Ishikawa (cell line): ENCODE data around the gene DICER1.

Source experiments
- CEBPB ChIP-seq: IDR thresholded peaks from 2 replicates; pipeline ENCODE4 v1.6.1; 2012
- CREB1 ChIP-seq: IDR thresholded peaks from 2 replicates; pipeline ENCODE4 v1.6.1; 2012; ENCODE audit warnings: low read depth
- EP300 ChIP-seq: IDR thresholded peaks from 2 replicates; pipeline ENCODE4 v1.6.1; 2012; ENCODE audit warnings: borderline replicate concordance
- FOXM1 ChIP-seq: IDR thresholded peaks from 2 replicates; pipeline ENCODE4 v1.6.1; 2012; ENCODE audit warnings: low read depth, borderline replicate concordance
- NFIC ChIP-seq: IDR thresholded peaks from 2 replicates; pipeline ENCODE4 v1.6.1; 2012
- RAD21 ChIP-seq: IDR thresholded peaks from 2 replicates; pipeline ENCODE4 v1.6.1; 2012; ENCODE audit warnings: low read depth
- TAF1 ChIP-seq: IDR thresholded peaks from 2 replicates; pipeline ENCODE4 v1.6.1; 2012; ENCODE audit warnings: low read depth, mild to moderate bottlenecking
- TCF12 ChIP-seq: IDR thresholded peaks from 2 replicates; pipeline ENCODE4 v1.6.1; 2012; ENCODE audit warnings: low read depth
- TEAD4 ChIP-seq: IDR thresholded peaks from 2 replicates; pipeline ENCODE4 v1.6.1; 2012
- YY1 ChIP-seq: IDR thresholded peaks from 2 replicates; pipeline ENCODE4 v1.6.1; 2012; ENCODE audit warnings: low read depth
- ZBTB7A ChIP-seq: IDR thresholded peaks from 2 replicates; pipeline ENCODE4 v1.6.1; 2012; ENCODE audit warnings: low read depth
- TF ChIP-seq, protein P1 (sequence below): IDR thresholded peaks from 2 replicates; pipeline ENCODE4 v1.6.1; 2012; ENCODE audit warnings: low read depth, mild to moderate bottlenecking
- TF ChIP-seq, protein P2 (sequence below): IDR thresholded peaks from 2 replicates; pipeline ENCODE4 v1.6.1; 2012
- TF ChIP-seq, protein P3 (sequence below): IDR thresholded peaks from 2 replicates; pipeline ENCODE4 v1.6.1; 2012

Gene DICER1

DNA sequence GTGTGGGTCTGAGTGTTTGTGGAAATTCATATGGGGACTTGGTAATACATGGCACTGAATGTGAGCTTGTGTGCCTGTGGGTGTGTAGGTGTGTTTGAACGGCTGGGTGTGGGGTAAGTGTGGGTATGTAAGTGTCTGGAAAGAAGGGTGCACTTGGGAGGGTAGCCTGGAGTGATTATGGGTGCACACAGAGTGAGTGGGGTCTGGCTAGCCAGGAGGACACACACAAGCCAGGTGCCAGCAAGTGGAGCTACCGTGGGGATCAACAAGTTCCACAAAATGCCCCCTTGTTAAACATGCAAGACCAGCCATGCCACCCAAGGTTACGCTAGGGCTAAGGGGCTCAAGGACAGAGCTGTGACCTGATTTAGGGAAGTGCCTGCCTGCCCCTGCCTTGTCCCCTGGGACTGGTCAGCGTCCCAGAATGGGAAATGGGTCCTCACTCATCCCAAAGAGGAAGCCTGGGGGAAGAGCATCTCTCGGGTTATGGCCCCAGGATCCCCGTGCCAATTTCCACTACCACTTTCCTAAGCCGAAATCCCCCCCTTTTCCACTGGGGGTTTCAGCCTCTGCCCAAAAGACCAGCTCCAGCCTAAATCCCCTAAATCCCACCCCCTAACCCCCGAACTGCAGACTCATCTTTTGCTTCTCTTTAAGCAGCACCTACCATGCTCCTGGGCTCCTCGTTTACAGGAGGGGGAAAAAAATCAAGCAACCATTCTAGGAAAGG is 118.6 kb downstream of the DICER1 start:
- TF ChIP-seq ZBTB7A = no peak
- TF ChIP-seq RAD21 = no peak
- no peak for TF ChIP-seq CEBPB
- TF ChIP-seq TCF12 = no peak

DNA sequence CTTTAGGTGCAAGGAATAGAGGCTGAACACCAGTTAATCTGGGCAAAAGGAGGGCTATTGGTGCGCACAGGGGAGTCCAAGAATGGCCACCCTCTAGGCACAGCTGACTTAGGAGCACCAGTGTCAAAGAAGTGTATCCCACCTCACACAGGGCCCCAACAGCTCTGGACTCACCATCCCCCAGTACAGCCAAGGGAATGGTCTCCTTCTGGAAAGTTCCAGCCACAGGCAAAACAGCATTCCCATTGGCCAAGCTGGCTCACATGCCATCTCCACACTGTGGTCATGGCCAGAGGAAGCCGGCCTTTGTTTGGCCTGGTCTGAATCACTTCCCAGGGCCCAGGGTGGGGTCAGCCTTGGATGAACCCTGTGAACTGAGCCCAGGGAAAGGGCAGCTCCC is 120.1 kb downstream of the DICER1 start:
- TF ChIP-seq TEAD4 = no peak
- no peak for TF ChIP-seq EP300
- TF ChIP-seq FOXM1 = no peak
- no peak for TF ChIP-seq CREB1
- TF ChIP-seq, protein P1, sequence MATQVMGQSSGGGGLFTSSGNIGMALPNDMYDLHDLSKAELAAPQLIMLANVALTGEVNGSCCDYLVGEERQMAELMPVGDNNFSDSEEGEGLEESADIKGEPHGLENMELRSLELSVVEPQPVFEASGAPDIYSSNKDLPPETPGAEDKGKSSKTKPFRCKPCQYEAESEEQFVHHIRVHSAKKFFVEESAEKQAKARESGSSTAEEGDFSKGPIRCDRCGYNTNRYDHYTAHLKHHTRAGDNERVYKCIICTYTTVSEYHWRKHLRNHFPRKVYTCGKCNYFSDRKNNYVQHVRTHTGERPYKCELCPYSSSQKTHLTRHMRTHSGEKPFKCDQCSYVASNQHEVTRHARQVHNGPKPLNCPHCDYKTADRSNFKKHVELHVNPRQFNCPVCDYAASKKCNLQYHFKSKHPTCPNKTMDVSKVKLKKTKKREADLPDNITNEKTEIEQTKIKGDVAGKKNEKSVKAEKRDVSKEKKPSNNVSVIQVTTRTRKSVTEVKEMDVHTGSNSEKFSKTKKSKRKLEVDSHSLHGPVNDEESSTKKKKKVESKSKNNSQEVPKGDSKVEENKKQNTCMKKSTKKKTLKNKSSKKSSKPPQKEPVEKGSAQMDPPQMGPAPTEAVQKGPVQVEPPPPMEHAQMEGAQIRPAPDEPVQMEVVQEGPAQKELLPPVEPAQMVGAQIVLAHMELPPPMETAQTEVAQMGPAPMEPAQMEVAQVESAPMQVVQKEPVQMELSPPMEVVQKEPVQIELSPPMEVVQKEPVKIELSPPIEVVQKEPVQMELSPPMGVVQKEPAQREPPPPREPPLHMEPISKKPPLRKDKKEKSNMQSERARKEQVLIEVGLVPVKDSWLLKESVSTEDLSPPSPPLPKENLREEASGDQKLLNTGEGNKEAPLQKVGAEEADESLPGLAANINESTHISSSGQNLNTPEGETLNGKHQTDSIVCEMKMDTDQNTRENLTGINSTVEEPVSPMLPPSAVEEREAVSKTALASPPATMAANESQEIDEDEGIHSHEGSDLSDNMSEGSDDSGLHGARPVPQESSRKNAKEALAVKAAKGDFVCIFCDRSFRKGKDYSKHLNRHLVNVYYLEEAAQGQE = no peak
- TF ChIP-seq, protein P2, sequence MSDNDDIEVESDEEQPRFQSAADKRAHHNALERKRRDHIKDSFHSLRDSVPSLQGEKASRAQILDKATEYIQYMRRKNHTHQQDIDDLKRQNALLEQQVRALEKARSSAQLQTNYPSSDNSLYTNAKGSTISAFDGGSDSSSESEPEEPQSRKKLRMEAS = no peak
- no peak for TF ChIP-seq ZBTB7A
- no peak for TF ChIP-seq NFIC
- no peak for TF ChIP-seq YY1
- no peak for TF ChIP-seq TAF1
- no peak for TF ChIP-seq CEBPB
- TF ChIP-seq, protein P3, sequence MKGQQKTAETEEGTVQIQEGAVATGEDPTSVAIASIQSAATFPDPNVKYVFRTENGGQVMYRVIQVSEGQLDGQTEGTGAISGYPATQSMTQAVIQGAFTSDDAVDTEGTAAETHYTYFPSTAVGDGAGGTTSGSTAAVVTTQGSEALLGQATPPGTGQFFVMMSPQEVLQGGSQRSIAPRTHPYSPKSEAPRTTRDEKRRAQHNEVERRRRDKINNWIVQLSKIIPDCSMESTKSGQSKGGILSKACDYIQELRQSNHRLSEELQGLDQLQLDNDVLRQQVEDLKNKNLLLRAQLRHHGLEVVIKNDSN = no peak
